HepG2 (cell line): ENCODE data around the gene MCU. TPM values are rescaled to one million over a fixed set of nuclear protein-coding genes. Genes with fewer than 3 reads are reported as not detected.
A peak's percentile ranks its signal among the peaks of the same experiment; 100 is the strongest.

ENCODE experiments used
- ATAC-seq: fragments of 200-7000 bp; cut with Tn5 transposase; 3 replicates; pipeline ENCODE4 v1.9.1; 2020; ENCODE audit warnings: mild to moderate bottlenecking, moderate library complexity
- BruUV-seq: library from RNA; stranded (reverse); fragments of 400-500 nt; replicated peaks from 2 replicates; lab custom pipeline; 2021; lab: Mats Ljungman, UMichigan
- CTCF ChIA-PET: fragments of 300-600 bp; formaldehyde crosslinking; extraction: SDS; loops from one replicate; lab custom pipeline; 2021; ENCODE audit warnings: low total read pairs, inconsistent platforms, low intra/inter-chr PET ratio; lab: Yijun Ruan, JAX
- POLR2A ChIA-PET: fragments of 350-600 bp; sonication (Branson Sonifier 250); formaldehyde crosslinking; loops from one replicate; lab custom pipeline; 2020; ENCODE audit warnings: antibody characterized with exemption, inconsistent platforms; lab: Yijun Ruan, JAX
- DNase-seq: peaks from one replicate; pipeline ENCODE4 v3.0.0-alpha.2; 2015; ENCODE audit warnings: low spot score
- FAIRE-seq: peaks from 3 replicates; lab custom pipeline; 2011; peaks lifted over from hg19 to GRCh38; lab: Jason Lieb, UNC
- H2AFZ ChIP-seq: one replicate; pipeline ENCODE4 v1.6.1; 2011; ENCODE audit warnings: low read length, inconsistent platforms
- H3K27ac ChIP-seq: fragments of 300-600 bp; 3 replicates; pipeline ENCODE4 v1.8.0; 2011; ENCODE audit warnings: mixed run types, mild to moderate bottlenecking, mixed read lengths, low read length, inconsistent platforms; ENCODE audit not compliant: insufficient read depth; ENCODE audit errors: extremely low read length
- H3K27me3 ChIP-seq, 2 experiments: fragments of 200-600 bp in 1 of 2; 2 replicates in 1 of 2; 3 replicates in 1 of 2; pipeline versions ENCODE4 v1.6.0 to v1.8.0; 2011; ENCODE audit warnings: low read length in 2 of 2, mild to moderate bottlenecking in 2 of 2, moderate library complexity in 2 of 2, inconsistent platforms in 1 of 2; ENCODE audit not compliant: insufficient read depth in 2 of 2, control insufficient read depth in 1 of 2
- H3K36me3 ChIP-seq, 2 experiments: fragments of 200-600 bp in 1 of 2; replicated peaks in 1 of 2; 2 replicates in 1 of 2; 3 replicates in 1 of 2; pipeline versions ENCODE4 v1.5.1 to v1.8.0; 2011; ENCODE audit warnings: low read length in 2 of 2, inconsistent platforms in 1 of 2; ENCODE audit not compliant: insufficient read depth in 2 of 2, control insufficient read depth in 1 of 2
- H3K4me1 ChIP-seq: 2 replicates; pipeline ENCODE4 v1.5.1; 2012; ENCODE audit warnings: low read length, inconsistent platforms; ENCODE audit not compliant: insufficient read depth
- H3K4me2 ChIP-seq: 2 replicates; pipeline ENCODE4 v1.6.0; 2011; ENCODE audit warnings: low read depth, low read length, inconsistent platforms
- H3K4me3 ChIP-seq, 3 experiments: fragments of 200-600 bp in 1 of 3; sonication (generic), shearing (Covaris generic) in 1 of 3; replicated peaks in 1 of 3; 2 replicates each; pipeline ENCODE4 v1.5.1; 2011 to 2016; ENCODE audit warnings: low read length in 3 of 3, inconsistent platforms in 2 of 3, low read depth in 2 of 3, mild to moderate bottlenecking in 2 of 3, control low read depth in 1 of 3, mixed read lengths in 1 of 3; ENCODE audit not compliant: insufficient read depth in 1 of 3
- H3K79me2 ChIP-seq: one replicate; pipeline ENCODE4 v1.6.1; 2011; ENCODE audit warnings: low read length, inconsistent platforms; ENCODE audit not compliant: insufficient read depth
- H3K9ac ChIP-seq: 2 replicates; pipeline ENCODE4 v1.6.0; 2011; ENCODE audit warnings: mild to moderate bottlenecking, low read depth, low read length, inconsistent platforms; ENCODE audit not compliant: insufficient read depth
- H3K9me3 ChIP-seq: 2 replicates; pipeline ENCODE4 v1.5.1; 2012; ENCODE audit warnings: mild to moderate bottlenecking, low read length
- H4K20me1 ChIP-seq: 2 replicates; pipeline ENCODE4 v1.6.0; 2011; ENCODE audit warnings: inconsistent platforms, mild to moderate bottlenecking, low read length, moderate library complexity; ENCODE audit not compliant: insufficient read depth
- ARID2 ChIP-seq: sonication (generic); formaldehyde crosslinking; IDR thresholded peaks from 2 replicates; pipeline ENCODE4 v1.8.1; 2022; ENCODE audit warnings: mild to moderate bottlenecking, missing genetic modification reagents, borderline replicate concordance
- BCL6 ChIP-seq: IDR thresholded peaks from 2 replicates; pipeline ENCODE4 v1.6.1; 2016; ENCODE audit warnings: missing genetic modification reagents, missing compliant biosample characterization
- MAFF ChIP-seq: IDR thresholded peaks from 2 replicates; pipeline ENCODE4 v1.6.1; 2011; ENCODE audit warnings: low read depth, low read length, improper control_type of control experiment
- MAFK ChIP-seq, 2 experiments: IDR thresholded peaks in 1 of 2; conservative IDR thresholded peaks in 1 of 2; 2 replicates each; pipeline ENCODE4 v1.6.1; 2011; ENCODE audit warnings: improper control_type of control experiment in 2 of 2, low read length in 2 of 2
- NCOA2 ChIP-seq: sonication (generic); formaldehyde crosslinking; IDR thresholded peaks from 2 replicates; pipeline ENCODE4 v1.8.0; 2022; ENCODE audit warnings: inconsistent platforms
- NFE2L2 ChIP-seq: fragments of 150-350 bp; IDR thresholded peaks from 2 replicates; pipeline ENCODE4 v1.6.1; 2014; ENCODE audit warnings: low read length
- SRSF1 ChIP-seq: fragments of 200-400 bp; formaldehyde crosslinking; optimal IDR thresholded peaks from 2 replicates; pipeline ENCODE3; 2017; ENCODE audit warnings: mild to moderate bottlenecking, low read depth, low read length, moderate library complexity
- TRIM24 ChIP-seq: sonication (generic); formaldehyde crosslinking; IDR thresholded peaks from 2 replicates; pipeline ENCODE4 v1.8.0; 2022; ENCODE audit warnings: mild to moderate bottlenecking, missing genetic modification reagents
- ZNF557 ChIP-seq: sonication (generic); formaldehyde crosslinking; IDR thresholded peaks from 2 replicates; pipeline ENCODE4 v1.4.0; 2020; ENCODE audit warnings: missing genetic modification reagents
- ZNF672 ChIP-seq: sonication (generic); formaldehyde crosslinking; IDR thresholded peaks from 2 replicates; pipeline ENCODE4 v1.8.1; 2022; ENCODE audit warnings: missing genetic modification reagents
- ZNF788 ChIP-seq: sonication (generic); formaldehyde crosslinking; IDR thresholded peaks from 2 replicates; pipeline ENCODE4 v1.5.0; 2020; ENCODE audit warnings: mild to moderate bottlenecking, missing genetic modification reagents, borderline replicate concordance
- ZNF891 ChIP-seq: sonication (generic); formaldehyde crosslinking; IDR thresholded peaks from 2 replicates; pipeline ENCODE4 v1.5.0; 2020; ENCODE audit warnings: mild to moderate bottlenecking, missing genetic modification reagents
- WGBS: methylation state at CpG from one replicate; pipeline ENCODE4 v1.1.6; 2017; ENCODE audit warnings: low lambda C conversion rate; 5-methylcytosine and 5-hydroxymethylcytosine counted together
- in situ Hi-C: cut with HindIII; loops from 2 replicates; pipeline ENCODE4 v1.10.0; 2017; ENCODE audit warnings: low pct_unique_long_range_greater_than_20kb; ENCODE audit not compliant: extremely low pct_ligation_motif_present
- intact Hi-C: fragments of 100-400 bp; cut with micrococcal nuclease; formaldehyde crosslinking; loops from one replicate; pipeline ENCODE4 v1.10.0; 2022; ENCODE audit not compliant: unreplicated experiment
- polyA plus RNA-seq, 8 experiments: library from polyadenylated mRNA; depleted of rRNA in 3 of 8; stranded (reverse) in 7 of 8; unstranded in 1 of 8; fragments of >200 nt; fragmentation: Illumina TruSeq in 4 of 8; extraction: Trizol in 4 of 8; gene quantifications; 2 replicates each; pipeline versions ENCODE4 v1.2.1 to v1.2.3, GENCODE V29; 2011 to 2016; ENCODE audit warnings: low read depth in 4 of 8, missing spikeins in 1 of 8, mixed read lengths in 1 of 8; ENCODE audit not compliant: insufficient read depth in 1 of 8
- total RNA-seq, 5 experiments: library from RNA; depleted of rRNA; stranded (reverse); fragments of >200 nt; fragmentation: Illumina TruSeq; extraction: Trizol; gene quantifications; 2 replicates each; pipeline ENCODE4 v1.2.3, GENCODE V29; 2016; ENCODE audit warnings: low read depth in 1 of 5
- TF ChIP-seq, protein P1 (sequence below): IDR thresholded peaks from 2 replicates; pipeline ENCODE4 v1.6.1; 2016; ENCODE audit warnings: missing compliant biosample characterization, missing genetic modification reagents, borderline replicate concordance
- TF ChIP-seq, protein P2 (sequence below): sonication (generic); formaldehyde crosslinking; IDR thresholded peaks from 2 replicates; pipeline ENCODE4 v1.8.1; 2022; ENCODE audit warnings: low read depth, mild to moderate bottlenecking, missing genetic modification reagents
- TF ChIP-seq, protein P3 (sequence below): IDR thresholded peaks from 2 replicates; pipeline ENCODE4 v1.6.1; 2016; ENCODE audit warnings: low read depth, control low read depth

MCU gene
- total and polyA plus RNA-seq, 2 of the 13 experiments (the other 11 are each of a cell fraction or from before 2014, with no cell fraction given) = 25.9 to 64.5 TPM

- POLR2A ChIA-PET = no interaction called here
- Histone ChIP-seq H2AFZ (no peak overlapping the region), H3K4me2 (no peak overlapping the region), H3K9me3 (no peaks in the 10 kb centered on the region), H3K79me2 (no peaks in the 10 kb centered on the region), H3K4me3 (no peak overlapping the region), H3K4me1 (peaks cover 7% of the 10 kb centered on the region; the same call in 1 of the 2 replicates), H3K36me3 (no peaks in the 10 kb centered on the region), H3K27ac (no peak overlapping the region), H4K20me1 (no peaks in the 10 kb centered on the region), H3K9ac (no peak overlapping the region), H3K27me3 (no peaks in the 10 kb centered on the region)
- intact Hi-C loops = no loop called here
- CTCF ChIA-PET = no interaction called here
- peak in 1 of 2 experiments; percentile 29; a peak in 1 of 4 replicates for TF ChIP-seq MAFK (conservative IDR thresholded peaks at IDR 0.05 in 1 of 2, IDR thresholded peaks at IDR 0.05 in 1 of 2; ENCODE audit: low read length in 2 of 2)
- no peak for TF ChIP-seq ARID2 (CRISPR knock-in tag)
- 0 out of 2 replicates have a peak, but pooled peaks have one; percentile 7 for TF ChIP-seq MAFF
- TF ChIP-seq NFE2L2 = peak; percentile 67
- WGBS = 97% methylated on average over 2 of the region's 2 CpGs
- no TSS peak for BruUV-seq
- ATAC-seq (no peak), FAIRE-seq (no peak), DNase-seq (no peak)
- in situ Hi-C loops = no loop called here
Measured at GRCh38 chr10:72794260-72794659, 102.3 kb downstream of the MCU start.

DNA sequence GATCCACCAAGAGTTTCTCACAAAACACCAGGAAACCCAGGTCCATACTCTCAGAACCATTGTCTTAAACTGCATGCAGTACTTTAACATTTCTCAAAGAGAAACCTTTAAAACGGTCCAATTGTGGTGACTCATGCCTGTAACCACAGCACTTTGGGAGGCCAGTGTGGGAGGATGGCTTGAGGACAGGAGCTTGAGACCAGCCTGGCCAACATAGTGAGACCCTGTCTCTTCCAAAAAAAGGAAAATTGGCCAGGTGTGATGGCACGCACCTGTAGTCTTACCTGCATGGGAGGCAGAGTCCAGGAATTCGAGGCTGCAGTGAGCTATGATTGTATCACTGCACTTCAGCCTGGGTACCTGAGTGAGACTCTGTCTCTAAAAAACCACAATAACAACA is 104.1 kb downstream of the MCU start:
- ChIA-PET CTCF (no interaction called here), POLR2A (no interaction called here)
- Histone ChIP-seq H3K27ac (no peak overlapping the region), H2AFZ (no peak overlapping the region), H3K27me3 (no peaks in the 10 kb centered on the region), H3K79me2 (no peaks in the 10 kb centered on the region), H3K36me3 (no peaks in the 10 kb centered on the region), H3K4me3 (no peak overlapping the region), H3K4me1 (peaks cover 20% of the 10 kb centered on the region), H3K4me2 (no peak overlapping the region), H3K9me3 (no peaks in the 10 kb centered on the region), H3K9ac (no peak overlapping the region), H4K20me1 (no peaks in the 10 kb centered on the region)
- FAIRE-seq (no peak), DNase-seq (no peak), ATAC-seq (no peak)
- in situ Hi-C loops (no loop called here), intact Hi-C loops (no loop called here)
- no TSS peak for BruUV-seq
- WGBS = 84% methylated on average over 3 of the region's 3 CpGs
- no peak for TF ChIP-seq BCL6 (CRISPR knock-in tag)
- TF ChIP-seq SRSF1 = no peak
- TF ChIP-seq ZNF557 (CRISPR knock-in tag) = no peak
- TF ChIP-seq TRIM24 = no peak
- no peak for TF ChIP-seq NCOA2 (CRISPR knock-in tag)
- no peak for TF ChIP-seq ZNF672 (CRISPR knock-in tag)
- TF ChIP-seq, protein P1, sequence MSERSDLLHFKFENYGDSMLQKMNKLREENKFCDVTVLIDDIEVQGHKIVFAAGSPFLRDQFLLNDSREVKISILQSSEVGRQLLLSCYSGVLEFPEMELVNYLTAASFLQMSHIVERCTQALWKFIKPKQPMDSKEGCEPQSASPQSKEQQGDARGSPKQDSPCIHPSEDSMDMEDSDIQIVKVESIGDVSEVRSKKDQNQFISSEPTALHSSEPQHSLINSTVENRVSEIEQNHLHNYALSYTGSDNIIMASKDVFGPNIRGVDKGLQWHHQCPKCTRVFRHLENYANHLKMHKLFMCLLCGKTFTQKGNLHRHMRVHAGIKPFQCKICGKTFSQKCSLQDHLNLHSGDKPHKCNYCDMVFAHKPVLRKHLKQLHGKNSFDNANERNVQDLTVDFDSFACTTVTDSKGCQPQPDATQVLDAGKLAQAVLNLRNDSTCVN (CRISPR knock-in tag) = no peak
- no peak for TF ChIP-seq ZNF788 (CRISPR knock-in tag)
- no peak for TF ChIP-seq ZNF891 (CRISPR knock-in tag)
- TF ChIP-seq, protein P2, sequence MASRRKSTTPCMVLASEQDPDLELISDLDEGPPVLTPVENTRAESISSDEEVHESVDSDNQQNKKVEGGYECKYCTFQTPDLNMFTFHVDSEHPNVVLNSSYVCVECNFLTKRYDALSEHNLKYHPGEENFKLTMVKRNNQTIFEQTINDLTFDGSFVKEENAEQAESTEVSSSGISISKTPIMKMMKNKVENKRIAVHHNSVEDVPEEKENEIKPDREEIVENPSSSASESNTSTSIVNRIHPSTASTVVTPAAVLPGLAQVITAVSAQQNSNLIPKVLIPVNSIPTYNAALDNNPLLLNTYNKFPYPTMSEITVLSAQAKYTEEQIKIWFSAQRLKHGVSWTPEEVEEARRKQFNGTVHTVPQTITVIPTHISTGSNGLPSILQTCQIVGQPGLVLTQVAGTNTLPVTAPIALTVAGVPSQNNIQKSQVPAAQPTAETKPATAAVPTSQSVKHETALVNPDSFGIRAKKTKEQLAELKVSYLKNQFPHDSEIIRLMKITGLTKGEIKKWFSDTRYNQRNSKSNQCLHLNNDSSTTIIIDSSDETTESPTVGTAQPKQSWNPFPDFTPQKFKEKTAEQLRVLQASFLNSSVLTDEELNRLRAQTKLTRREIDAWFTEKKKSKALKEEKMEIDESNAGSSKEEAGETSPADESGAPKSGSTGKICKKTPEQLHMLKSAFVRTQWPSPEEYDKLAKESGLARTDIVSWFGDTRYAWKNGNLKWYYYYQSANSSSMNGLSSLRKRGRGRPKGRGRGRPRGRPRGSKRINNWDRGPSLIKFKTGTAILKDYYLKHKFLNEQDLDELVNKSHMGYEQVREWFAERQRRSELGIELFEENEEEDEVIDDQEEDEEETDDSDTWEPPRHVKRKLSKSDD (CRISPR knock-in tag) = no peak
- TF ChIP-seq, protein P3, sequence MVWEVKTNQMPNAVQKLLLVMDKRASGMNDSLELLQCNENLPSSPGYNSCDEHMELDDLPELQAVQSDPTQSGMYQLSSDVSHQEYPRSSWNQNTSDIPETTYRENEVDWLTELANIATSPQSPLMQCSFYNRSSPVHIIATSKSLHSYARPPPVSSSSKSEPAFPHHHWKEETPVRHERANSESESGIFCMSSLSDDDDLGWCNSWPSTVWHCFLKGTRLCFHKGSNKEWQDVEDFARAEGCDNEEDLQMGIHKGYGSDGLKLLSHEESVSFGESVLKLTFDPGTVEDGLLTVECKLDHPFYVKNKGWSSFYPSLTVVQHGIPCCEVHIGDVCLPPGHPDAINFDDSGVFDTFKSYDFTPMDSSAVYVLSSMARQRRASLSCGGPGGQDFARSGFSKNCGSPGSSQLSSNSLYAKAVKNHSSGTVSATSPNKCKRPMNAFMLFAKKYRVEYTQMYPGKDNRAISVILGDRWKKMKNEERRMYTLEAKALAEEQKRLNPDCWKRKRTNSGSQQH (CRISPR knock-in tag) = no peak
